C4-2B (cell line): ENCODE measurements around the gene CD2BP2.

Source experiments
- H3K27ac ChIP-seq: fragments of 450-650 bp; 2 replicates; pipeline ENCODE4 v1.5.1; 2017
- CTCF ChIP-seq: fragments of 450-650 bp; conservative IDR thresholded peaks from 2 replicates; pipeline ENCODE4 v1.5.1; 2017; ENCODE audit warnings: mild to moderate bottlenecking
- ZFX ChIP-seq: fragments of 450-650 bp; IDR thresholded peaks from 2 replicates; pipeline ENCODE4 v1.6.1; 2017

Gene CD2BP2

GRCh38 chr16:30380803-30381208 is 25.7 kb upstream of the CD2BP2 start:
- no peak for TF ChIP-seq ZFX
- no peak for TF ChIP-seq CTCF
- no peak overlapping the region for H3K27ac ChIP-seq

- H3K27ac ChIP-seq: no peak overlapping the region
These were observed 25.1 kb upstream of the CD2BP2 start for GRCh38 chr16:30380072-30380802.

GRCh38 chr16:30379158-30379783 is 24.2 kb upstream of the CD2BP2 start:
- H3K27ac ChIP-seq: peak overlapping the region; percentile 85
- no peak for TF ChIP-seq ZFX
- no peak for TF ChIP-seq CTCF

More at GRCh38 chr16:30380072-30380802, 25.1 kb upstream of the CD2BP2 start:
- no peak for TF ChIP-seq CTCF
- TF ChIP-seq ZFX: no peak

GRCh38 chr16:30378236-30379157 is 23.4 kb upstream of the CD2BP2 start:
- TF ChIP-seq ZFX (peak; percentile 54; the same call in 1 of the 2 replicates), CTCF (no peak; the same call in 1 of the 2 replicates)

GRCh38 chr16:30377812-30378235 is 22.7 kb upstream of the CD2BP2 start:
- peak overlapping the region; percentile 85 for H3K27ac ChIP-seq
- peak; percentile 65 for TF ChIP-seq ZFX
- no peak for TF ChIP-seq CTCF

More at GRCh38 chr16:30378236-30379157, 23.4 kb upstream of the CD2BP2 start:
- peak overlapping the region; percentile 85 for H3K27ac ChIP-seq

GRCh38 chr16:30377050-30377811 is 22.1 kb upstream of the CD2BP2 start:
- TF ChIP-seq ZFX: no peak
- no peak for TF ChIP-seq CTCF
- peak overlapping the region; percentile 85 for H3K27ac ChIP-seq
